NCI-H1092 (cell line): ENCODE data around the gene CXorf58.

ENCODE experiments used
- DNase-seq: peaks from one replicate; lab custom pipeline; 2025; lab: John Stamatoyannopoulos, UW

CXorf58 gene

GRCh38 chrX:23901060-23901459 lies 6.7 kb upstream of the CXorf58 start:
- no peak for DNase-seq

- DNase-seq: no peak
These were observed 6.0 kb upstream of the CXorf58 start for GRCh38 chrX:23901805-23902204.

- no peak for DNase-seq
These were observed 5.4 kb upstream of the CXorf58 start for GRCh38 chrX:23902419-23902818.

- DNase-seq: no peak
These were observed 3.7 kb upstream of the CXorf58 start for GRCh38 chrX:23904096-23904495.

GRCh38 chrX:23907111-23907497 lies 702 bp upstream of the CXorf58 start:
- no peak for DNase-seq

GRCh38 chrX:23908219-23909004 lies 606 bp downstream of the CXorf58 start:
- DNase-seq: no peak

- no peak for DNase-seq
These were observed 3.5 kb downstream of the CXorf58 start for GRCh38 chrX:23911126-23911835.

- DNase-seq: no peak
These were observed 11.3 kb downstream of the CXorf58 start for GRCh38 chrX:23919148-23919547.

- DNase-seq: no peak
These were observed 12.0 kb downstream of the CXorf58 start for GRCh38 chrX:23919706-23920320.

- no peak for DNase-seq
These were observed 18.2 kb downstream of the CXorf58 start for GRCh38 chrX:23926015-23926414.

GRCh38 chrX:23930894-23931604 lies 23.2 kb downstream of the CXorf58 start:
- no peak for DNase-seq

- DNase-seq: no peak
These were observed 24.2 kb downstream of the CXorf58 start for GRCh38 chrX:23932046-23932445.

GRCh38 chrX:23935106-23935505 lies 27.3 kb downstream of the CXorf58 start:
- no peak for DNase-seq

GRCh38 chrX:23936180-23936579 lies 28.4 kb downstream of the CXorf58 start:
- no peak for DNase-seq

- DNase-seq: no peak
These were observed 29.3 kb downstream of the CXorf58 start for GRCh38 chrX:23937100-23937499.

GRCh38 chrX:23938690-23939089 lies 30.9 kb downstream of the CXorf58 start:
- no peak for DNase-seq

- no peak for DNase-seq
These were observed 31.4 kb downstream of the CXorf58 start for GRCh38 chrX:23939203-23939602.

- DNase-seq: no peak
These were observed 36.4 kb downstream of the CXorf58 start for GRCh38 chrX:23944234-23944633.

GRCh38 chrX:23945206-23945605 lies 37.4 kb downstream of the CXorf58 start:
- DNase-seq: no peak

GRCh38 chrX:23952391-23952790 lies 44.6 kb downstream of the CXorf58 start:
- DNase-seq: no peak

GRCh38 chrX:23952984-23953907 lies 45.4 kb downstream of the CXorf58 start:
- DNase-seq: no peak
